Measurements from ENCODE around the gene AGAP3. TPM values are rescaled to one million over a fixed set of nuclear protein-coding genes. Genes with fewer than 3 reads are reported as not detected.

Gene AGAP3
- total and polyA plus RNA-seq, 2 of the 4 experiments (the other 2 are of a cell fraction) = 35.3 to 93.9 TPM

GRCh38 chr7:151135866-151136843 lies 49.9 kb downstream of the AGAP3 start (continued):
- TF ChIP-seq CTCF (conservative IDR thresholded peaks at IDR 0.05; ENCODE audit: low read depth, low read length) = no peak
